ENCODE data around the gene SEZ6L2.

SEZ6L2 gene

GRCh38 chr16:29821643-29822115 lies 77.7 kb downstream of the SEZ6L2 start:
- no peak for DNase-seq (ENCODE audit: extremely low read depth, insufficient read length)
- Histone ChIP-seq H3K4me3 (replicated peaks; ENCODE audit: low read depth, low read length) (peak overlapping the region; percentile 88), H3K27me3 (replicated peaks; ENCODE audit: control insufficient read depth, insufficient read depth, low read length) (no peaks in the 10 kb centered on the region), H3K36me3 (ENCODE audit: control insufficient read depth, insufficient read depth, low read length) (peaks cover 7% of the 10 kb centered on the region)
- TF ChIP-seq CTCF (IDR thresholded peaks at IDR 0.05; ENCODE audit: insufficient read depth, low read length, poor library complexity, severe bottlenecking) = no peak

Data from GM06990 (cell line).